Heart left ventricle (tissue), 16 donors: ENCODE data around the gene FGF14. TPM values are rescaled to one million over a fixed set of nuclear protein-coding genes. Genes with fewer than 3 reads are reported as not detected.

Source experiments
- ATAC-seq, 4 donors: fragments of 200-7000 bp; cut with Tn5 transposase; one replicate each; pipeline ENCODE4 v1.9.1; 2020 to 2022; ENCODE audit warnings: moderate library complexity in 4 of 4, mild to moderate bottlenecking in 3 of 4, moderate number of reproducible peaks in 1 of 4
- DNase-seq, 5 donors: peaks; one replicate each; pipeline ENCODE4 v3.0.0-alpha.2; 2020
- H3K27ac ChIP-seq, 12 donors: fragments of 200-600 bp; sonication (generic) in 4 of 12; one replicate each; pipeline versions ENCODE4 v1.5.0 to v1.8.0; 2016 to 2022; ENCODE audit warnings: mild to moderate bottlenecking in 2 of 12
- H3K27me3 ChIP-seq, 9 donors: fragments of 200-600 bp; sonication (generic) in 2 of 9; one replicate each; pipeline versions ENCODE4 v1.5.1 to v1.8.0; 2016 to 2022; ENCODE audit warnings: mild to moderate bottlenecking in 3 of 9
- H3K36me3 ChIP-seq, 9 donors: fragments of 200-600 bp; sonication (generic) in 2 of 9; one replicate each; pipeline versions ENCODE4 v1.5.0 to v1.8.0; 2018 to 2022; ENCODE audit warnings: mild to moderate bottlenecking in 2 of 9
- H3K4me1 ChIP-seq, 12 donors: fragments of 200-600 bp; sonication (generic) in 4 of 12; one replicate each; pipeline versions ENCODE4 v1.5.0 to v1.8.0; 2016 to 2022; ENCODE audit warnings: mild to moderate bottlenecking in 3 of 12
- H3K4me3 ChIP-seq, 12 donors: fragments of 200-600 bp; sonication (generic) in 4 of 12; one replicate each; pipeline versions ENCODE4 v1.5.0 to v1.8.0; 2017 to 2022; ENCODE audit warnings: mild to moderate bottlenecking in 9 of 12, moderate library complexity in 4 of 12
- H3K9me3 ChIP-seq, 12 donors: fragments of 200-600 bp; sonication (generic) in 4 of 12; one replicate each; pipeline versions ENCODE4 v1.5.0 to v1.8.0; 2016 to 2022; ENCODE audit warnings: mild to moderate bottlenecking in 1 of 12
- CTCF ChIP-seq, 12 donors: fragments of 200-600 bp; sonication (generic) in 4 of 12; IDR thresholded peaks; one replicate each; pipeline versions ENCODE4 v1.5.0 to v1.8.0; 2018 to 2022; ENCODE audit warnings: antibody characterized with exemption in 12 of 12, mild to moderate bottlenecking in 5 of 12
- POLR2A ChIP-seq, 2 donors: fragments of 450-650 bp; IDR thresholded peaks; one replicate each; pipeline ENCODE4 v1.6.1; 2017; ENCODE audit warnings: antibody characterized with exemption in 2 of 2, mild to moderate bottlenecking in 2 of 2, moderate library complexity in 2 of 2
- WGBS, 4 donors: extraction: QIAGEN DNeasy Blood & Tissue Kit in 2 of 4; methylation state at CpG; one replicate each; pipeline versions ENCODE4 v1.1.5 to v1.1.7; 2013 to 2018; 5-methylcytosine and 5-hydroxymethylcytosine counted together
- intact Hi-C, 10 donors: fragments of 100-400 bp; cut with DNase I; formaldehyde crosslinking; loops; one replicate each; pipeline versions ENCODE4 v1.11.1 to v1.14.2; 2022
- polyA plus RNA-seq, 2 donors: library from polyadenylated mRNA; stranded (reverse); fragments of 200-250 nt; gene quantifications; one replicate each; pipeline ENCODE4 v1.2.3, GENCODE V29; 2013
- total RNA-seq, 9 donors: library from RNA; depleted of rRNA in 2 of 9; stranded (reverse); fragments of >200 nt in 2 of 9; fragmentation: NEBNext Ultra II Directional in 3 of 9; extraction: Animal tissue kit (Norgen Biotek cat#: 25700) in 3 of 9; gene quantifications; one replicate each; pipeline versions ENCODE4 v1.1.0 to v1.2.4, GENCODE V29; 2016 to 2023
- donor health status: ischemic (EF 13 %, LVEDD 7.1; RV severe dilation, severe dysfunction).
- donor health status: healthy with polysubstance abuse.
- donor health status: DM: no; HTN: yes; CAD: no.
- donor health status: DM: no; HTN: no; CAD: no.
- donor health status: ischemic (EF 25% LVEDD 6.9; RV normal size, moderate dysfunction).
- donor health status: ischemic (EF 25% LVEDD 5.7; RV mildly dilated, moderate dysfunction).
- donor health status: healthy.
- donor health status: DM: yes; HTN: yes; CAD: no.
- donor health status: ischemic (EF 35%, LVEDD 5.7; RV mildly dilated, moderate dysfunction).
- donor health status: nonischemic (EF 11% LVEDD 7.7; RV severe dilation, severe dysfunction).
- donor health status: DM: yes; HTN: yes; CAD: no.
- donor health status: PGD.
- donor health status: ischemic (EF 29% LVEDD 5.4; RV normal size, mild dysfunction).
- donor health status: nonischemic (EF 23%, LVEDD 6.1; RV moderate dilation, normal function).

FGF14 gene
- total and polyA plus RNA-seq, 11 donors: 0.14 to 6.3 (median 3.9) TPM

GRCh38 chr13:102355251-102355650 is 46.6 kb downstream of the FGF14 start:
- no peak overlapping the region for H3K27ac ChIP-seq
- no peaks in the 10 kb centered on the region for H3K27me3 ChIP-seq
- 72 to 84% (median 74%) methylated on average over 3 of the region's 3 CpGs for WGBS, 4 donors
- no peak overlapping the region for H3K4me3 ChIP-seq
- H3K36me3 ChIP-seq: no peaks in the 10 kb centered on the region
- intact Hi-C loops: no loop called here
- DNase-seq: no peak
- no peaks in the 10 kb centered on the region for H3K9me3 ChIP-seq
- no peaks in the 10 kb centered on the region for H3K4me1 ChIP-seq
- TF ChIP-seq CTCF (IDR thresholded peaks at IDR 0.05) (no peak), POLR2A (IDR thresholded peaks at IDR 0.05) (no peak)
- ATAC-seq: no peak

GRCh38 chr13:102354011-102354410 is 47.8 kb downstream of the FGF14 start:
- Histone ChIP-seq H3K4me1 (no peaks in the 10 kb centered on the region), H3K9me3 (no peaks in the 10 kb centered on the region), H3K27me3 (no peaks in the 10 kb centered on the region), H3K4me3 (no peak overlapping the region), H3K27ac (no peak overlapping the region), H3K36me3 (no peaks in the 10 kb centered on the region)
- no peak for DNase-seq
- intact Hi-C loops: no loop called here
- no peak for TF ChIP-seq POLR2A (IDR thresholded peaks at IDR 0.05)
- no peak for TF ChIP-seq CTCF (IDR thresholded peaks at IDR 0.05)
- no peak for ATAC-seq
- 27 to 74% (median 52%) methylated on average over 1 of the region's 1 CpG for WGBS, 4 donors

- no peaks in the 10 kb centered on the region for H3K27me3 ChIP-seq
- H3K27ac ChIP-seq: no peak overlapping the region
- DNase-seq (no peak), ATAC-seq (no peak)
- intact Hi-C loops: no loop called here
- TF ChIP-seq POLR2A (IDR thresholded peaks at IDR 0.05) (no peak), CTCF (IDR thresholded peaks at IDR 0.05) (no peak)
- no peaks in the 10 kb centered on the region for H3K36me3 ChIP-seq
- no peaks in the 10 kb centered on the region for H3K4me1 ChIP-seq
- no peaks in the 10 kb centered on the region for H3K9me3 ChIP-seq
- 59 to 69% (median 62%) methylated on average over 3 to 5 of the region's 5 CpGs for WGBS, 4 donors
- H3K4me3 ChIP-seq: no peak overlapping the region
Observed at GRCh38 chr13:102351521-102351920, 50.3 kb downstream of the FGF14 start.

- no peaks in the 10 kb centered on the region for H3K9me3 ChIP-seq
- no peaks in the 10 kb centered on the region for H3K4me1 ChIP-seq
- intact Hi-C loops: no loop called here
- H3K27me3 ChIP-seq: no peaks in the 10 kb centered on the region
- no peak overlapping the region for H3K4me3 ChIP-seq
- H3K36me3 ChIP-seq: no peaks in the 10 kb centered on the region
- no peak for ATAC-seq
- H3K27ac ChIP-seq: no peak overlapping the region
- TF ChIP-seq CTCF (IDR thresholded peaks at IDR 0.05) (no peak), POLR2A (IDR thresholded peaks at IDR 0.05) (no peak)
- no peak for DNase-seq
- 74 to 79% (median 76%) methylated on average over 7 of the region's 7 CpGs for WGBS, 4 donors
Observed at GRCh38 chr13:102347490-102347889, 54.4 kb downstream of the FGF14 start.
